ENCODE data around the gene CAMK4.

- TF ChIP-seq LEF1 (IDR thresholded peaks at IDR 0.05; ENCODE audit: borderline replicate concordance) (no peak), ELF4 (IDR thresholded peaks at IDR 0.05) (no peak), FOXM1 (IDR thresholded peaks at IDR 0.05; ENCODE audit: borderline replicate concordance) (no peak), SP1 (IDR thresholded peaks at IDR 0.05) (no peak), CTBP1 (IDR thresholded peaks at IDR 0.05; ENCODE audit: borderline replicate concordance) (no peak), NFRKB (IDR thresholded peaks at IDR 0.05) (no peak), TARDBP (IDR thresholded peaks at IDR 0.05) (no peak), FOXA1 (IDR thresholded peaks at IDR 0.05) (no peak), BHLHE40 (IDR thresholded peaks at IDR 0.05; ENCODE audit: borderline replicate concordance) (no peak)
Observed at GRCh38 chr5:111271885-111272284, 47.7 kb downstream of the CAMK4 start.

Measured in HEK293T (cell line).